ENCODE measurements around the gene RBP7. TPM values are rescaled to one million over a fixed set of nuclear protein-coding genes. Genes with fewer than 3 reads are reported as not detected.

Gene RBP7
- total and polyA plus RNA-seq, 2 donors (not counting 3 experiments of a cell fraction or from before 2014, with no cell fraction given): not detected

- H3K27ac ChIP-seq (ENCODE audit: insufficient read depth, low read depth, low read length): no peak overlapping the region
- H4K20me1 ChIP-seq (replicated peaks; ENCODE audit: control insufficient read depth, extremely low read depth, insufficient read depth, low read length): no peaks in the 10 kb centered on the region
These were observed 39.3 kb upstream of the RBP7 start for GRCh38 chr1:9957726-9958125.

More at GRCh38 chr1:9957726-9958125, 39.3 kb upstream of the RBP7 start:
- DNase-seq (ENCODE audit: low read depth, low spot score) (no peak), FAIRE-seq (no peak)
- H3K27me3 ChIP-seq (ENCODE audit: control insufficient read depth in 2 of 2, insufficient read depth in 2 of 2, low read length in 2 of 2): no peaks in the 10 kb centered on the region
- ChIA-PET CTCF (interaction anchor here (1.1 kb wide), 1 partner anchor 195 kb away, joined by 4 read pairs; no protein-coding TSS in a partner anchor), POLR2A (interaction anchor here (1.2 kb wide), 1 partner anchor 20 kb away, joined by 3 read pairs; no protein-coding TSS in a partner anchor)
- no peak overlapping the region for H2AFZ ChIP-seq (ENCODE audit: low read depth, low read length)
- no peaks in the 10 kb centered on the region for H3K4me1 ChIP-seq (ENCODE audit: control insufficient read depth, extremely low read depth, insufficient read depth, low read length)
- intact Hi-C loops (cut with micrococcal nuclease): no loop called here
- no peaks in the 10 kb centered on the region for H3K9me3 ChIP-seq (replicated peaks; ENCODE audit: control insufficient read depth, insufficient read depth, low read length)
- H3K9ac ChIP-seq (replicated peaks; ENCODE audit: extremely low read depth, insufficient read depth, low read length): no peak overlapping the region
- H3K4me3 ChIP-seq (replicated peaks in 1 of 3; ENCODE audit: insufficient read depth in 1 of 3, low read depth in 1 of 3, low read length in 3 of 3): no peak overlapping the region
- BruUV-seq (replicated peaks): no TSS peak
- H3K79me2 ChIP-seq (ENCODE audit: control insufficient read depth, insufficient read depth, low read length): no peaks in the 10 kb centered on the region
- dilution Hi-C loops (cut with MboI; ENCODE audit: extremely low pct_ligation_motif_present, low sequenced_read_pairs): no loop called here
- no peak overlapping the region for H3K4me2 ChIP-seq (ENCODE audit: insufficient read depth, low read length)
- H3K36me3 ChIP-seq (ENCODE audit: control insufficient read depth in 2 of 2, extremely low read depth in 1 of 2, insufficient read depth in 2 of 2, low read length in 2 of 2): no peaks in the 10 kb centered on the region
- no peaks in the 10 kb centered on the region for H3K9me1 ChIP-seq (replicated peaks; ENCODE audit: control insufficient read depth, extremely low read depth, insufficient read depth, low read length)
- no peak for TF ChIP-seq MAX (IDR thresholded peaks at IDR 0.05; ENCODE audit: insufficient read depth, insufficient read length)
- TF ChIP-seq POLR2AphosphoS5 (IDR thresholded peaks at IDR 0.05; ENCODE audit: insufficient read depth, low read depth, low read length): no peak
- TF ChIP-seq GATA2 (IDR thresholded peaks at IDR 0.05; ENCODE audit: insufficient read depth, insufficient read length, low read depth, low read length): no peak
- TF ChIP-seq MYC (IDR thresholded peaks at IDR 0.05; ENCODE audit: low read depth, low read length): no peak
- no peak for TF ChIP-seq POLR2A (IDR thresholded peaks at IDR 0.05; ENCODE audit: low read depth, low read length)
- TF ChIP-seq FOS (IDR thresholded peaks at IDR 0.05; ENCODE audit: borderline replicate concordance, insufficient read depth, low read length): no peak
- TF ChIP-seq JUN (IDR thresholded peaks at IDR 0.05; ENCODE audit: borderline replicate concordance, insufficient read depth, insufficient read length, low read depth): no peak
- TF ChIP-seq EZH2 (IDR thresholded peaks at IDR 0.05; ENCODE audit: borderline replicate concordance, low read depth, low read length, severe bottlenecking): no peak
- TF ChIP-seq CTCF (IDR thresholded peaks at IDR 0.05; ENCODE audit: extremely low read depth in 1 of 2, insufficient read depth in 1 of 2, low read depth in 1 of 2, low read length in 2 of 2): no peak

All from endothelial cell of umbilical vein (primary cell).